HCT116 (cell line): ENCODE results near the gene FASN. TPM values are rescaled to one million over a fixed set of nuclear protein-coding genes. Genes with fewer than 3 reads are reported as not detected.
A peak's percentile ranks its signal among the peaks of the same experiment; 100 is the strongest.

Source experiments
- ATAC-seq: fragments of 200-7000 bp; cut with Tn5 transposase; 2 replicates; pipeline ENCODE4 v1.9.1; 2020; ENCODE audit warnings: mild to moderate bottlenecking, moderate library complexity
- BruUV-seq: library from RNA; stranded (reverse); fragments of 400-500 nt; replicated peaks from 2 replicates; lab custom pipeline; 2021; lab: Mats Ljungman, UMichigan
- CTCF ChIA-PET: fragments of 300-600 bp; sonication (Branson Sonifier 250); formaldehyde crosslinking; loops from one replicate; lab custom pipeline; 2021; ENCODE audit warnings: antibody characterized with exemption; lab: Charles Lee
- POLR2A ChIA-PET: fragments of 300-600, 350-600 bp; sonication (Branson Sonifier 250); formaldehyde crosslinking; loops from one replicate; lab custom pipeline; 2021; ENCODE audit warnings: antibody characterized with exemption; lab: Charles Lee
- RAD21 ChIA-PET, 2 experiments: fragments of 300-600 bp; sonication (Branson Sonifier 250); formaldehyde crosslinking; loops; one replicate each; lab custom pipeline; 2023; ENCODE audit warnings: low total read pairs in 2 of 2; ENCODE audit not compliant: uncharacterized antibody in 2 of 2, unreplicated experiment in 2 of 2, low non-redundant PET in 1 of 2; lab: Charles Lee
- DNase-seq: peaks from one replicate; pipeline ENCODE4 v3.0.0-alpha.2; 2010; ENCODE audit warnings: low read depth, low spot score
- H2AFZ ChIP-seq: fragments of 200-600 bp; shearing (Covaris generic), sonication (generic); 2 replicates; pipeline ENCODE4 v1.6.1; 2017; ENCODE audit warnings: low read depth, mixed run types, mixed read lengths, antibody characterized with exemption, low read length; ENCODE audit not compliant: poor library complexity, severe bottlenecking
- H3K27ac ChIP-seq: 2 replicates; pipeline ENCODE4 v1.5.1; 2012; ENCODE audit warnings: low read depth, low read length
- H3K27me3 ChIP-seq: fragments of 200-600 bp; sonication (generic); 2 replicates; pipeline ENCODE4 v1.6.1; 2016; ENCODE audit warnings: mixed run types, low read length, mixed read lengths; ENCODE audit not compliant: insufficient read depth
- H3K36me3 ChIP-seq, 2 experiments: fragments of 200-500 bp in 1 of 2; fragments of 200-600 bp in 1 of 2; sonication (Bioruptor generic) in 1 of 2; sonication (generic) in 1 of 2; 2 replicates each; pipeline versions ENCODE4 v1.5.1 to v1.6.1; 2014 to 2016; ENCODE audit warnings: low read length in 2 of 2, inconsistent platforms in 1 of 2, mixed read lengths in 1 of 2, mixed run types in 1 of 2; ENCODE audit not compliant: insufficient read depth in 2 of 2, control insufficient read depth in 1 of 2
- H3K4me1 ChIP-seq, 2 experiments: fragments of 200-600 bp in 1 of 2; sonication (generic) in 1 of 2; 2 replicates each; pipeline versions ENCODE4 v1.5.1 to v1.6.1; 2012 to 2017; ENCODE audit warnings: low read length in 2 of 2, inconsistent platforms in 1 of 2, mild to moderate bottlenecking in 1 of 2, mixed read lengths in 1 of 2, mixed run types in 1 of 2, moderate library complexity in 1 of 2; ENCODE audit not compliant: insufficient read depth in 2 of 2, control insufficient read depth in 1 of 2
- H3K4me2 ChIP-seq: fragments of 200-600 bp; sonication (generic); 2 replicates; pipeline ENCODE4 v1.6.1; 2017; ENCODE audit warnings: mixed run types, low read length, mixed read lengths
- H3K4me3 ChIP-seq, 2 experiments: fragments of 200-600 bp in 1 of 2; sonication (generic) in 1 of 2; replicated peaks in 1 of 2; 2 replicates each; pipeline ENCODE4 v1.5.1; 2011 to 2016; ENCODE audit warnings: low read length in 2 of 2, control low read depth in 1 of 2, low read depth in 1 of 2, mild to moderate bottlenecking in 1 of 2, mixed read lengths in 1 of 2, mixed run types in 1 of 2
- H3K79me2 ChIP-seq: fragments of 200-600 bp; sonication (generic); 2 replicates; pipeline ENCODE4 v1.6.1; 2017; ENCODE audit warnings: mild to moderate bottlenecking, mixed run types, low read length, moderate library complexity, mixed read lengths; ENCODE audit not compliant: insufficient read depth
- H3K9ac ChIP-seq: fragments of 200-600 bp; sonication (generic); 2 replicates; pipeline ENCODE4 v1.6.1; 2016; ENCODE audit warnings: low read length, mixed read lengths
- H3K9me2 ChIP-seq: fragments of 200-600 bp; sonication (generic), shearing (Covaris generic); 2 replicates; pipeline ENCODE4 v1.6.1; 2017; ENCODE audit warnings: mixed run types, mild to moderate bottlenecking, moderate library complexity; ENCODE audit not compliant: insufficient read depth
- H3K9me3 ChIP-seq, 2 experiments: fragments of 200-500 bp in 1 of 2; fragments of 200-600 bp in 1 of 2; sonication (Bioruptor generic) in 1 of 2; sonication (generic) in 1 of 2; 2 replicates each; pipeline ENCODE4 v1.6.1; 2014 to 2017; ENCODE audit warnings: low read length in 2 of 2, mixed read lengths in 2 of 2, inconsistent platforms in 1 of 2, low read depth in 1 of 2, mild to moderate bottlenecking in 1 of 2, mixed run types in 1 of 2, moderate library complexity in 1 of 2; ENCODE audit not compliant: control insufficient read depth in 1 of 2, insufficient read depth in 1 of 2
- H4K20me1 ChIP-seq: fragments of 200-600 bp; sonication (generic), shearing (Covaris generic); 2 replicates; pipeline ENCODE4 v1.6.1; 2017; ENCODE audit warnings: mixed run types, mild to moderate bottlenecking, moderate library complexity; ENCODE audit not compliant: insufficient read depth
- CEBPB ChIP-seq: IDR thresholded peaks from 2 replicates; pipeline ENCODE4 v1.6.1; 2012; ENCODE audit warnings: low read depth
- CTCF ChIP-seq, 3 experiments: fragments of 200-600 bp in 1 of 3; sonication (generic) in 1 of 3; IDR thresholded peaks in 2 of 3; conservative IDR thresholded peaks in 1 of 3; 2 replicates each; pipeline ENCODE4 v1.5.1; 2012 to 2017; ENCODE audit warnings: low read depth in 2 of 3, low read length in 2 of 3, antibody characterized with exemption in 1 of 3, borderline replicate concordance in 1 of 3, control low read depth in 1 of 3, mild to moderate bottlenecking in 1 of 3, mixed read lengths in 1 of 3, mixed run types in 1 of 3, moderate library complexity in 1 of 3; ENCODE audit not compliant: insufficient read depth in 1 of 3
- EZH2 ChIP-seq: fragments of 200-600 bp; sonication (generic); IDR thresholded peaks from 2 replicates; pipeline ENCODE4 v1.6.1; 2017; ENCODE audit warnings: antibody characterized with exemption, mixed run types
- FOSL1 ChIP-seq: IDR thresholded peaks from 2 replicates; pipeline ENCODE4 v1.6.1; 2012; ENCODE audit warnings: low read depth
- JUND ChIP-seq: IDR thresholded peaks from 2 replicates; pipeline ENCODE4 v1.6.1; 2012
- SP1 ChIP-seq: IDR thresholded peaks from 2 replicates; pipeline ENCODE4 v1.6.1; 2012; ENCODE audit warnings: low read depth
- SRF ChIP-seq: IDR thresholded peaks from 2 replicates; pipeline ENCODE4 v1.6.1; 2012; ENCODE audit warnings: low read depth
- YY1 ChIP-seq: IDR thresholded peaks from 2 replicates; pipeline ENCODE4 v1.6.1; 2011; ENCODE audit warnings: low read length, low read depth, moderate library complexity, mild to moderate bottlenecking; ENCODE audit not compliant: insufficient replicate concordance; ENCODE audit errors: extremely low read depth
- ZBTB33 ChIP-seq: IDR thresholded peaks from 2 replicates; pipeline ENCODE4 v1.6.1; 2011; ENCODE audit warnings: mild to moderate bottlenecking, low read length, moderate library complexity; ENCODE audit not compliant: insufficient replicate concordance; ENCODE audit errors: extremely low read depth
- intact Hi-C: fragments of 100-400 bp; cut with micrococcal nuclease; formaldehyde crosslinking; loops from 2 replicates; pipeline ENCODE4 v1.10.0; 2022
- total RNA-seq: library from RNA; stranded (reverse); gene quantifications from one replicate; pipeline ENCODE4 v1.2.1, GENCODE V29; 2021; ENCODE audit not compliant: unreplicated experiment

Gene FASN
- total RNA-seq, 1 experiment from 2014 or later: 754 TPM

- peaks cover 96% of the 10 kb centered on the region for H3K79me2 ChIP-seq
- DNase-seq: no peak
- H3K27me3 ChIP-seq: no peaks in the 10 kb centered on the region
- no peak for ATAC-seq
- peak overlapping the region; percentile 27; the same call in 1 of the 2 replicates for H3K27ac ChIP-seq
- no peak overlapping the region for H3K4me2 ChIP-seq
- peaks cover 9% of the 10 kb centered on the region; the same call in 1 of the 2 replicates for H4K20me1 ChIP-seq
- H3K4me1 ChIP-seq: peaks cover 7 to 15% of the 10 kb centered on the region in 2 experiments
- no peak overlapping the region for H3K4me3 ChIP-seq
- ChIA-PET RAD21 (no interaction called here), CTCF (no interaction called here), POLR2A (no interaction called here)
- peaks cover 72 to 85% of the 10 kb centered on the region in 2 experiments for H3K36me3 ChIP-seq
- no peak overlapping the region for H3K9ac ChIP-seq
- BruUV-seq: no TSS peak
- no peak overlapping the region for H2AFZ ChIP-seq
- no peaks in the 10 kb centered on the region for H3K9me2 ChIP-seq
- TF ChIP-seq YY1: no peak
- TF ChIP-seq CEBPB: no peak
- TF ChIP-seq ZBTB33: no peak
- no peak for TF ChIP-seq SRF
- no peak for TF ChIP-seq CTCF (IDR thresholded peaks at IDR 0.05 in 2 of 3, conservative IDR thresholded peaks at IDR 0.05 in 1 of 3; ENCODE audit: borderline replicate concordance in 1 of 3, insufficient read depth in 1 of 3, low read depth in 2 of 3, low read length in 2 of 3)
- no peak for TF ChIP-seq EZH2
- TF ChIP-seq FOSL1: no peak
- TF ChIP-seq JUND: no peak
- no peak for TF ChIP-seq SP1
- H3K9me3 ChIP-seq: no peaks in the 10 kb centered on the region
- intact Hi-C loops: no loop called here
These were observed 4.9 kb downstream of the FASN start for GRCh38 chr17:82092995-82093751.
